ENCODE measurements around the gene LRP1B.
"Not testable (repeated sequence)": the region's sequence is repeated elsewhere in the genome, so short reads cannot be mapped to it uniquely, and the experiment has no call there.

LRP1B gene

DNA sequence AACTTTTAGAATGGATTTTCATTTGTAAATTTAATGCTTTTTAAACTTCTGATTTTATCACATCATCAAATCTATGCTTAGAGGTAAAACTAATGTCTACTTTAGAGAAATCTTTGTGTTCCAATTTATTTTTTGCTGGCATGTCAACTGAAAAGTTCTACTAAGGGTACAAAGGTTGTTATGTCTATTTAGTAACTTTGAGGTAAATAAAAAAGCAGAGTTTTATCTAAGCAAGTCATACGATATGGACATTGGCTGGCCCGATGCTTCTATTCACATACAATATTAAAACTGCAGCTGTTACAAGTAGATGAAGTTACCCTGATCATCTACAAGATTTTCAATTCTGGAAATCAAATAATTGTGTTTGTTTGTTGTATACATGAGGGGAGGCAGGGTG is 1575.1 kb downstream of the LRP1B start:
- Histone ChIP-seq H3K36me3 (ENCODE audit: insufficient read depth, low read length) (no peaks in the 10 kb centered on the region), H3K9ac (ENCODE audit: low read length) (no peak overlapping the region), H3K4me3 (ENCODE audit: low read depth in 1 of 2, low read length in 2 of 2) (no peak overlapping the region), H3K4me1 (ENCODE audit: insufficient read depth, low read length) (no peaks in the 10 kb centered on the region), H3K27me3 (ENCODE audit: control insufficient read depth in 1 of 2, insufficient read depth in 2 of 2, low read length in 2 of 2) (no peaks in the 10 kb centered on the region), H3K9me3 (ENCODE audit: low read length) (no peaks in the 10 kb centered on the region), H3K27ac (ENCODE audit: low read depth, low read length) (no peak overlapping the region)

DNA sequence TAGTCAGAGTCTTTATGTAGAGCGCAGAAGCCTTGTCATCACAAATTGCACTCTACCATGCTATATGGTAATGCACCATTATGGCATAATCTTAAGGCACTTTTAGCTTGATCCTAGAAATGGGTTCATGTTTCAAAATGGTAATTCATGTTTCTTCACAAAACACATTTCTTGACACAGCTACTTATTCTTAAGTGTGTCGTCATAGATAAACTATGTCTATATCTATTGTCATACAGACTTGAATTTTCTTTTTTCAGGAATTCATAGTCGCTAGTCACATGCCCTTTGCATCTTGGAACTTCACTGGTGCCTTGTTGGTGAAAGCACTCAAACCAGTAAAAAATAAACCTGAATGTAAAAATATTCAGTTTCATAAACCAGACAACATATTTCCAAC is 1578.2 kb downstream of the LRP1B start:
- H3K9me3 ChIP-seq (ENCODE audit: low read length): no peaks in the 10 kb centered on the region
- no peaks in the 10 kb centered on the region for H3K27me3 ChIP-seq (ENCODE audit: control insufficient read depth in 1 of 2, insufficient read depth in 2 of 2, low read length in 2 of 2)
- no peak overlapping the region for H3K27ac ChIP-seq (ENCODE audit: low read depth, low read length)
- no peaks in the 10 kb centered on the region for H3K4me1 ChIP-seq (ENCODE audit: insufficient read depth, low read length)
- H3K4me3 ChIP-seq (ENCODE audit: low read depth in 1 of 2, low read length in 2 of 2): no peak overlapping the region
- H3K36me3 ChIP-seq (ENCODE audit: insufficient read depth, low read length): no peaks in the 10 kb centered on the region
- H3K9ac ChIP-seq (ENCODE audit: low read length): no peak overlapping the region

DNA sequence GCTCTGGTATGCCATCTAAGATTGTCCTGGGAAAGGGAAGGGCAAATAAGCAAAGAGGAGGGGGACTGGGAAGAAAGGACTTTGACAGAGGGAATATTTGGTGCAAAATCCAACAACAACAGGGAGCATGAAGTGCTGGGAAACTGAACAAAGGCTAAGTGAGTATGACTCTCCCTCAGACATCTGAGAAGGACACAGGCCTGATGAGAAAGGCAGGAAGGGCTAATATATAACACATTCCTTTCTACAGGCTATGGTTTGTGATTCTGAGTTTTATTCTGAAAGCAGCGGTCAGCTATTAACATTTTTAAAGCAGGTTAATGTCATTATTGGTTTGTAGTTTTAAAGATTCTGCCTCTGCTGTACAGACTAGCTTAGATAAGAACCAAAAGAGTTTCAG is 1579.5 kb downstream of the LRP1B start:
- no peaks in the 10 kb centered on the region for H3K9me3 ChIP-seq (ENCODE audit: low read length)
- no peak overlapping the region for H3K9ac ChIP-seq (ENCODE audit: low read length)
- H3K27ac ChIP-seq (ENCODE audit: low read depth, low read length): no peak overlapping the region
- no peaks in the 10 kb centered on the region for H3K36me3 ChIP-seq (ENCODE audit: insufficient read depth, low read length)
- H3K27me3 ChIP-seq (ENCODE audit: control insufficient read depth in 1 of 2, insufficient read depth in 2 of 2, low read length in 2 of 2): no peaks in the 10 kb centered on the region
- H3K4me3 ChIP-seq (ENCODE audit: low read depth in 1 of 2, low read length in 2 of 2): no peak overlapping the region
- H3K4me1 ChIP-seq (ENCODE audit: insufficient read depth, low read length): no peaks in the 10 kb centered on the region

DNA sequence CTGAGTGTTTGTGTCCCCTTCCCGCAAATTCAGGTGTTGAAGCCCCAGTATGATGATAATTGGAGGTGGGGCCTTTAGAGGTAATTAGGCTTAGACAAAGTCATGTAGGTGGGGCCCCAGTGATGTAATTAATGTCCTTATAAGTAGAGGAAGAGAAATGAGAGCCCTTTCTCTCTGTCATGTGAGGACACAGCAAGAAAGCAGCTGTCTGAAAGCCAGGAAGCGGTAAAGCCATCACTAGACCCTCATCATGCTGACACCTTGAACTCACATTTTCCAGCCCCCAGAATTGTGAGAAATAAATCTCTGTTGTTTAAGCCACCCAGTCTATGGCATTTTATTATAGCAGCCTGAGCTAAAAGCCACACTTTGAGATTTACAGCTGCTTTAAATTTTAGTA is 1580.0 kb downstream of the LRP1B start:
- H3K27ac ChIP-seq (ENCODE audit: low read depth, low read length): no peak overlapping the region
- H3K4me1 ChIP-seq (ENCODE audit: insufficient read depth, low read length): no peaks in the 10 kb centered on the region
- H3K4me3 ChIP-seq (ENCODE audit: low read depth in 1 of 2, low read length in 2 of 2): no peak overlapping the region
- H3K27me3 ChIP-seq (ENCODE audit: control insufficient read depth in 1 of 2, insufficient read depth in 2 of 2, low read length in 2 of 2): no peaks in the 10 kb centered on the region
- no peak overlapping the region for H3K9ac ChIP-seq (ENCODE audit: low read length)
- no peaks in the 10 kb centered on the region for H3K36me3 ChIP-seq (ENCODE audit: insufficient read depth, low read length)
- H3K9me3 ChIP-seq (ENCODE audit: low read length): no peaks in the 10 kb centered on the region

DNA sequence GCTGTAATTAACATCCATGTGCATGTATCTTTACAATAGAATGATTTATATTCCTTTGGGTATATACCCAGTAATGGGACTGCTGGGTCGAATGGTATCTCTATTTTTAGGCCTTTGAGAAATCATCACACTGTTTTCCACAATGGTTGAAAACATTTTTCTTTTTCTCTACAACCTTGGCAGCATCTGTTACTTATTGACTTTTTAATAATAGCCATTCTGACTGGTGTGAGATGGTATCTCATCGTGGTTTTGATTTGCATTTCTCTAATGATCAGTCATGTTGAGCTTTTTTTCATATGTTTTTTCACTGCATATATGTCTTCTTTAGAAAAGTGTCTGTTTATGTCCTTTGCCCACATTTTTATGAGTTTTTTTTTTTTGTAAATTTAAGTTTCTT is 1586.0 kb downstream of the LRP1B start:
- H3K9ac ChIP-seq (ENCODE audit: low read length); H3K4me3 ChIP-seq (ENCODE audit: low read depth in 1 of 2, low read length in 2 of 2); H3K9me3 ChIP-seq (ENCODE audit: low read length); H3K4me1 ChIP-seq (ENCODE audit: insufficient read depth, low read length); H3K27ac ChIP-seq (ENCODE audit: low read depth, low read length); H3K36me3 ChIP-seq (ENCODE audit: insufficient read depth, low read length); H3K27me3 ChIP-seq (ENCODE audit: control insufficient read depth in 1 of 2, insufficient read depth in 2 of 2, low read length in 2 of 2): not testable (repeated sequence)

DNA sequence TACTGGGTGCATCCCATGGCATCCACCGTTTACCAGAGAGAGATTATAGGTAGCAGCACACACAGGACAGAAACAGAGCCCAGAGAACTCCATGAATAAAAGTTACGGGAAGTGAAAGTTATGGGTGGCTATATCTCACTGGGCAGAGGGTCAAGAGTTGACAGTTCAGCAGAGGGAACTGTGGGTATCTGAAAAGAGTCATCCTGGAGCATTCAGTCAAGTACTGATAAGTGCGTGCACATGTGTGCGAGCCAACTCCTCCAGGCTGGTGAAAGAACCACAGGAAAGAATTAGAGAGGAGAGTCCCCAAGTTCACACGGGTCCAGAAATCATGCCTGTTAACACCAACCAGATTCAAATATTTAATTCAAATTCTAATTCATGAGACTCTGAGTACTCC is 1588.2 kb downstream of the LRP1B start:
- Histone ChIP-seq H3K27ac (ENCODE audit: low read depth, low read length) (no peak overlapping the region), H3K4me3 (ENCODE audit: low read depth in 1 of 2, low read length in 2 of 2) (no peak overlapping the region), H3K27me3 (ENCODE audit: control insufficient read depth in 1 of 2, insufficient read depth in 2 of 2, low read length in 2 of 2) (no peaks in the 10 kb centered on the region), H3K9ac (ENCODE audit: low read length) (no peak overlapping the region), H3K4me1 (ENCODE audit: insufficient read depth, low read length) (no peaks in the 10 kb centered on the region), H3K9me3 (ENCODE audit: low read length) (no peaks in the 10 kb centered on the region), H3K36me3 (ENCODE audit: insufficient read depth, low read length) (no peaks in the 10 kb centered on the region)

DNA sequence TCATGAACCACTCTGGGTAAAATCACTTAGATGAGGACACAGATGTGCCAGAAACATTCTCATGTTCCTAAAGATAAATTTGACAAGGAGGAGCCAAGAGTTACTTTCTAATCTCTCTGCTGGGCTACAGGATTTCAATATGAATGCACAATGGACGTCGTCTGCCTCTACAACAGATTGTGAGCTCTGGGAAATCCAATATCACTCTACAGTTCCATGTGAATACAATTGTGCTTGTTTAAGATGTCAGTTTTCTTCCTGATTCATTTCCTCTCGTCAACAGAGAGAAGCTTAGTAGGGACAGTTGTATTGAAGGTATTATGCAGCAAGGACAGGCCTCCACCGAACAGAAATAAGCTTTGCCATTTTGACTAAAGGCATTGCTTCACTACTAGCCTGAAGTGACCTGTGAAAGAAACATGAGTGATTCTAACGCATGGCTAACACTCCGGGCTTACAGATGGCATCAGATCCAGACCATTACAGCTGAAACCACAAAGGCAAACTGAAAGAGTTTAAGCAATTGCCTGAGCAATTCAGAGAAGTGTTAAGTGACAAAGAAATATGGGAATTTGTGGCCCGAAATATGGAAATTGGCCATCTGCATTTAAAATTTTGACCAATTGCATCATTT is 1591.5 kb downstream of the LRP1B start:
- H3K36me3 ChIP-seq (ENCODE audit: insufficient read depth, low read length): no peaks in the 10 kb centered on the region
- no peak overlapping the region for H3K4me3 ChIP-seq (ENCODE audit: low read depth in 1 of 2, low read length in 2 of 2)
- H3K27me3 ChIP-seq (ENCODE audit: control insufficient read depth in 1 of 2, insufficient read depth in 2 of 2, low read length in 2 of 2): no peaks in the 10 kb centered on the region
- H3K9me3 ChIP-seq (ENCODE audit: low read length): no peaks in the 10 kb centered on the region
- H3K9ac ChIP-seq (ENCODE audit: low read length): no peak overlapping the region
- H3K4me1 ChIP-seq (ENCODE audit: insufficient read depth, low read length): no peaks in the 10 kb centered on the region
- H3K27ac ChIP-seq (ENCODE audit: low read depth, low read length): no peak overlapping the region

DNA sequence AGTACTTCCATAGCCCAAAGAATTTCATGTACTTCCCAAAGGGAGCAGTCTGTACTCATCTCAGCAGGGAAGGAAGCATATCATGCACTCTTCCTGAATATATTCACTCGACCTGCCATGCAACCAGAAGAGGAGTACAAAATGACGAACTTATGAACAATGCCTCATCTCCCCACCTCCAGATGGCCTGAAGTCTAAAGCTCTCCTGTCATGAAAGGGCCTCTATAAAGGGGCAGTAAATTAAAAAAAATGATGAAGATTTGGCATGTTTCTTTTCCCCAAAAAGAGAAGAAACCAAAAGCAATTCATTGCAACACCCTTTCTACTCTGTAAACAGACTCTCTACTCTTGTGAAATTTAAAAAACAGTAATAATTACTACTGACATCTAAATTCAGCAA is 1601.1 kb downstream of the LRP1B start:
- Histone ChIP-seq H3K9ac (ENCODE audit: low read length) (no peak overlapping the region), H3K27me3 (ENCODE audit: control insufficient read depth in 1 of 2, insufficient read depth in 2 of 2, low read length in 2 of 2) (no peaks in the 10 kb centered on the region), H3K9me3 (ENCODE audit: low read length) (no peaks in the 10 kb centered on the region), H3K36me3 (ENCODE audit: insufficient read depth, low read length) (no peaks in the 10 kb centered on the region), H3K27ac (ENCODE audit: low read depth, low read length) (no peak overlapping the region), H3K4me1 (ENCODE audit: insufficient read depth, low read length) (no peaks in the 10 kb centered on the region), H3K4me3 (ENCODE audit: low read depth in 1 of 2, low read length in 2 of 2) (no peak overlapping the region)

DNA sequence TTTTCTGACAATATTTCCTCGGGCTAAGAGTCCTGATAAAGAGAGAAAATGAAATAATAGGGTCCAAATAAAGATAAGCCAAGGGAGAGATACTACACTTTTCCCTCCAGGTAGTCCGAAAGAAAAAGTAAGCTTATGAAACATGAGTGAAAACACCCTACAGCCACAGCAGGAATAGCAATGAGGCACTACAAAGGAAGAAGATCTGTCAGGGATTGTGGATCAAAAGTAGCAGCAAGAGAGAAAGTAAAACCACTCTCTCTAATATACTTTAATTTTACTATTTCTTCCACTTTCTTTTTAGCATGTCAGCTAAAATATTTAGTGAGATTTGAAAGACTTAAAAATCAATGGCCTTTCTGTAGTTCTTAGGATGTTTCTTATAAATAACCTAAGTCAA is 1601.8 kb downstream of the LRP1B start:
- Histone ChIP-seq H3K9me3 (ENCODE audit: low read length) (no peaks in the 10 kb centered on the region), H3K4me1 (ENCODE audit: insufficient read depth, low read length) (no peaks in the 10 kb centered on the region), H3K27me3 (ENCODE audit: control insufficient read depth in 1 of 2, insufficient read depth in 2 of 2, low read length in 2 of 2) (no peaks in the 10 kb centered on the region), H3K36me3 (ENCODE audit: insufficient read depth, low read length) (no peaks in the 10 kb centered on the region), H3K27ac (ENCODE audit: low read depth, low read length) (no peak overlapping the region), H3K9ac (ENCODE audit: low read length) (no peak overlapping the region), H3K4me3 (ENCODE audit: low read depth in 1 of 2, low read length in 2 of 2) (no peak overlapping the region)

DNA sequence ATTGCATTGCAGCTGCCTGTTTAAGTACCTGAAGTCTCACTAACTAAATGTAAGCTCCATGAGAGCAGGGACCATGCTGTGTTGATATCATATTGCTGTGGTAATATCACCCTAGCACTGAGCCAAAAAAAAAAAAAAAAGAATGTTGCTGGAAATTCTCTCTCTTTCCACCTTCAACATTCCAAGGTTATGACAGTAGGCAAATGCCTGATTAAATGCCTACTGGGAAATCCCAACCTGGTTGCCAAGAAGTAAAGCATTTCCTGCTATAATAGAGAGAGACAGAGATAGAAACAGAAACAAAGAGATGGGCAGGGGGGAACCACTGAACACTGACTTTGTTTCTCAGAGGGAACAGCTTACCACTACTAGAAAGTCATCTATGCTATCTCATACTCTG is 1604.2 kb downstream of the LRP1B start:
- Histone ChIP-seq H3K27ac (ENCODE audit: low read depth, low read length) (no peak overlapping the region), H3K4me1 (ENCODE audit: insufficient read depth, low read length) (no peaks in the 10 kb centered on the region), H3K27me3 (ENCODE audit: control insufficient read depth in 1 of 2, insufficient read depth in 2 of 2, low read length in 2 of 2) (no peaks in the 10 kb centered on the region), H3K4me3 (ENCODE audit: low read depth in 1 of 2, low read length in 2 of 2) (no peak overlapping the region), H3K36me3 (ENCODE audit: insufficient read depth, low read length) (no peaks in the 10 kb centered on the region), H3K9me3 (ENCODE audit: low read length) (no peaks in the 10 kb centered on the region), H3K9ac (ENCODE audit: low read length) (no peak overlapping the region)

DNA sequence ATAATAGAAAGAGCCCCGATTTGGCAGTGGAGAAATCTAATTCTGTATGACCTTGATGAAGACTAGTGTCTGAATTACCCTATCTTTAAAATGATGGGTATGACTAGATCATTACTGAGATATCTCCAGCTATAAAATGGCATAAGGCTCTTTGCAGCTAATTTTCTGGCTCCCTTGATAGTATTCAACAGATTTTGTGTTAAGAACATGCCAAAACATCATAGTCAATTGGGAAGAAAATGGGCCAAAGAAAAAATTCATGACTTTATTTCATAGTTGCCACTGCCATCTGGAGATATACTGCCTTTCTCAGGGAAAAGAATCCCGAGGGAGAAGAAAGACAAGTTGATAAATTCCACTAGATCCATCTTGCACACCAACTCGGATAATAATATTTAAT is 1618.7 kb downstream of the LRP1B start:
- Histone ChIP-seq H3K4me3 (ENCODE audit: low read depth in 1 of 2, low read length in 2 of 2) (no peak overlapping the region), H3K4me1 (ENCODE audit: insufficient read depth, low read length) (no peaks in the 10 kb centered on the region), H3K9ac (ENCODE audit: low read length) (no peak overlapping the region), H3K27ac (ENCODE audit: low read depth, low read length) (no peak overlapping the region), H3K9me3 (ENCODE audit: low read length) (no peaks in the 10 kb centered on the region), H3K36me3 (ENCODE audit: insufficient read depth, low read length) (no peaks in the 10 kb centered on the region), H3K27me3 (ENCODE audit: control insufficient read depth in 1 of 2, insufficient read depth in 2 of 2, low read length in 2 of 2) (no peaks in the 10 kb centered on the region)

DNA sequence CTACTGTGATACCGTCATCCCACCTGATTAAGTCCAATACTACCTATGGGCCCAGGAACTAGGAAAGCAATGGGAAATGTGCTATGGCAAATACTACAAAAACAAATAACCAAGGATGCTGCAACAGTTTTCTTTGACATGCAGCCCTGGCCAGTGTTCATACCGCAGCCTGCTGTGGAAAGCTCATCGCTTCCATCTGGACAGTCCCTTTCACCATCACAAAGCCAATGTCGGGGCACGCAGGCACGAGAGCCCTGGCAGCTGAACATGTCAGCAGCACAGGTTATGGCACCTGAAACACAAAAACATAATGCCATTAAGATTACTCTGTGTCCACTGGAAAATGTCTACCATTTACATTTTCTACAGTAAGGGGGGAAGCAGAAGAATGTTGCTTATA is 1621.1 kb downstream of the LRP1B start:
- Histone ChIP-seq H3K9ac (ENCODE audit: low read length) (no peak overlapping the region), H3K27me3 (ENCODE audit: control insufficient read depth in 1 of 2, insufficient read depth in 2 of 2, low read length in 2 of 2) (no peaks in the 10 kb centered on the region), H3K9me3 (ENCODE audit: low read length) (no peaks in the 10 kb centered on the region), H3K4me3 (ENCODE audit: low read depth in 1 of 2, low read length in 2 of 2) (no peak overlapping the region), H3K27ac (ENCODE audit: low read depth, low read length) (no peak overlapping the region), H3K36me3 (ENCODE audit: insufficient read depth, low read length) (no peaks in the 10 kb centered on the region), H3K4me1 (ENCODE audit: insufficient read depth, low read length) (no peaks in the 10 kb centered on the region)
